ENCODE data around the gene ELF3. TPM values are rescaled to one million over a fixed set of nuclear protein-coding genes. Genes with fewer than 3 reads are reported as not detected.

Gene ELF3
- total and polyA plus RNA-seq, 2 of the 4 experiments (the other 2 are of a cell fraction) = under 0.01 to 0.38 TPM

- TF ChIP-seq MAZ (IDR thresholded peaks at IDR 0.05; ENCODE audit: borderline replicate concordance, low read depth, low read length) (no peak), BHLHE40 (IDR thresholded peaks at IDR 0.05; ENCODE audit: low read depth, low read length) (no peak), CTCF (conservative IDR thresholded peaks at IDR 0.05; ENCODE audit: low read depth, low read length) (no peak)
Measured at GRCh38 chr1:202017749-202018467, 7.5 kb downstream of the ELF3 start (continued).
